MM.1S (cell line): ENCODE results near the gene GABRP.

ENCODE experiments used
- CTCF ChIP-seq: fragments of 300-600 bp; sonication (generic); IDR thresholded peaks from 2 replicates; pipeline ENCODE4 v1.5.1; 2016; ENCODE audit warnings: antibody characterized with exemption, low read length, mixed read lengths
- EZH2 ChIP-seq: fragments of 300-600 bp; sonication (generic); optimal IDR thresholded peaks from 2 replicates; pipeline ENCODE3; 2017; ENCODE audit warnings: low read depth, mild to moderate bottlenecking, antibody characterized with exemption, low read length, mixed read lengths
- EZH2phosphoT487 ChIP-seq: fragments of 300-600 bp; sonication (generic); IDR thresholded peaks from 2 replicates; pipeline ENCODE4 v1.6.1; 2018; ENCODE audit warnings: antibody characterized with exemption, low read length

GRCh38 chr5:170860415-170860814 is 76.9 kb downstream of the GABRP start:
- TF ChIP-seq CTCF, result no peak
- TF ChIP-seq EZH2, result no peak
- no peak for TF ChIP-seq EZH2phosphoT487
